CD14-positive monocyte (primary cell): ENCODE results near the gene QTRT2. TPM values are rescaled to one million over a fixed set of nuclear protein-coding genes. Genes with fewer than 3 reads are reported as not detected.

Source experiments
- DNase-seq, 3 donors: peaks; one replicate each; pipeline ENCODE4 v3.0.0-alpha.2; 2011 to 2022
- H2AFZ ChIP-seq: 2 replicates; pipeline ENCODE4 v1.6.0; 2012; ENCODE audit warnings: mild to moderate bottlenecking, low read depth, low read length, inconsistent platforms; ENCODE audit not compliant: insufficient read depth, poor library complexity, severe bottlenecking
- H3K27ac ChIP-seq, 2 donors: 1 replicate in 1 of 2; 2 replicates in 1 of 2; pipeline ENCODE4 v1.5.1; 2012 to 2013; ENCODE audit warnings: low read length in 2 of 2, control low read depth in 1 of 2, inconsistent platforms in 1 of 2, low read depth in 1 of 2, mild to moderate bottlenecking in 1 of 2
- H3K27me3 ChIP-seq, 2 donors: one replicate each; pipeline versions ENCODE4 v1.6.0 to v1.6.1; 2011 to 2013; ENCODE audit warnings: low read length in 2 of 2; ENCODE audit not compliant: control insufficient read depth in 2 of 2, insufficient read depth in 2 of 2
- H3K36me3 ChIP-seq, 2 donors: replicated peaks in 1 of 2; 1 replicate in 1 of 2; 2 replicates in 1 of 2; pipeline versions ENCODE4 v1.5.1 to v1.6.1; 2012 to 2013; ENCODE audit warnings: low read length in 2 of 2, control low read depth in 1 of 2, inconsistent platforms in 1 of 2, mild to moderate bottlenecking in 1 of 2; ENCODE audit not compliant: insufficient read depth in 2 of 2, control insufficient read depth in 1 of 2
- H3K4me1 ChIP-seq, 2 donors: 1 replicate in 1 of 2; 2 replicates in 1 of 2; pipeline versions ENCODE4 v1.5.1 to v1.6.1; 2012 to 2013; ENCODE audit warnings: low read length in 2 of 2, control low read depth in 1 of 2, inconsistent platforms in 1 of 2, mild to moderate bottlenecking in 1 of 2, moderate library complexity in 1 of 2; ENCODE audit not compliant: insufficient read depth in 2 of 2, control insufficient read depth in 1 of 2
- H3K4me2 ChIP-seq: replicated peaks from 2 replicates; pipeline ENCODE3; 2012; ENCODE audit warnings: low read length, moderate library complexity, mild to moderate bottlenecking; ENCODE audit not compliant: poor library complexity, severe bottlenecking; ENCODE audit errors: extremely low read depth
- H3K4me3 ChIP-seq, 3 experiments: fragments of 200-600 bp in 1 of 3; sonication (generic) in 1 of 3; replicated peaks in 1 of 3; 1 replicate in 2 of 3; 2 replicates in 1 of 3; pipeline ENCODE4 v1.5.1; 2011 to 2013; ENCODE audit warnings: low read length in 3 of 3, mild to moderate bottlenecking in 3 of 3, control low read depth in 2 of 3, low read depth in 2 of 3, inconsistent platforms in 1 of 3, moderate library complexity in 1 of 3
- H3K79me2 ChIP-seq: 2 replicates; pipeline ENCODE4 v1.6.0; 2012; ENCODE audit warnings: mild to moderate bottlenecking, control low read depth, inconsistent platforms, low read length, moderate library complexity; ENCODE audit not compliant: insufficient read depth
- H3K9ac ChIP-seq: 2 replicates; pipeline ENCODE4 v1.6.0; 2017; ENCODE audit warnings: low read length, mild to moderate bottlenecking; ENCODE audit not compliant: insufficient read depth, poor library complexity, severe bottlenecking
- H3K9me3 ChIP-seq, 2 donors: replicated peaks in 1 of 2; 1 replicate in 1 of 2; 2 replicates in 1 of 2; pipeline versions ENCODE4 v1.5.1 to v1.6.1; 2012 to 2013; ENCODE audit warnings: low read length in 2 of 2, control low read depth in 1 of 2; ENCODE audit not compliant: control insufficient read depth in 1 of 2, insufficient read depth in 1 of 2
- H4K20me1 ChIP-seq: 2 replicates; pipeline ENCODE4 v1.6.0; 2012; ENCODE audit warnings: mild to moderate bottlenecking, low read length, control low read depth, moderate library complexity; ENCODE audit not compliant: insufficient read depth
- H3K27ac Mint-ChIP-seq, 7 donors: one replicate each; pipeline ENCODE4 v1.8.0; 2020; ENCODE audit warnings: mild to moderate bottlenecking in 7 of 7, mixed read lengths in 7 of 7, moderate library complexity in 6 of 7, inconsistent platforms in 2 of 7
- H3K27me3 Mint-ChIP-seq, 3 donors: one replicate each; pipeline ENCODE4 v1.8.0; 2021 to 2022; ENCODE audit warnings: low read depth in 3 of 3, mild to moderate bottlenecking in 3 of 3, mixed read lengths in 3 of 3, moderate library complexity in 3 of 3, inconsistent platforms in 1 of 3
- H3K36me3 Mint-ChIP-seq, 2 donors: one replicate each; pipeline ENCODE4 v1.8.0; 2020; ENCODE audit warnings: mixed read lengths in 2 of 2, inconsistent platforms in 1 of 2, mild to moderate bottlenecking in 1 of 2
- H3K4me1 Mint-ChIP-seq: one replicate; pipeline ENCODE4 v1.8.0; 2020; ENCODE audit warnings: mild to moderate bottlenecking, mixed read lengths
- H3K4me3 Mint-ChIP-seq, 2 donors: one replicate each; pipeline ENCODE4 v1.8.0; 2020; ENCODE audit warnings: mild to moderate bottlenecking in 2 of 2, mixed read lengths in 2 of 2, moderate library complexity in 1 of 2
- H3K9me3 Mint-ChIP-seq, 7 donors: one replicate each; pipeline ENCODE4 v1.8.0; 2020 to 2022; ENCODE audit warnings: mixed read lengths in 7 of 7, mild to moderate bottlenecking in 6 of 7, moderate library complexity in 6 of 7, inconsistent platforms in 2 of 7
- WGBS: methylation state at CpG from one replicate; pipeline ENCODE4 v1.1.5; 2013; ENCODE audit warnings: missing lambda C conversion rate; ENCODE audit not compliant: insufficient coverage; 5-methylcytosine and 5-hydroxymethylcytosine counted together
- intact Hi-C, 2 donors: fragments of 100-400 bp; cut with micrococcal nuclease; formaldehyde crosslinking; loops; one replicate each; pipeline versions ENCODE4 v1.15.0 to v1.15.1; 2023
- polyA plus RNA-seq, 3 donors: library from polyadenylated mRNA; depleted of rRNA in 1 of 3; unstranded in 2 of 3; stranded (reverse) in 1 of 3; fragments of 300-500 nt in 2 of 3; fragments of >200 nt in 1 of 3; fragmentation: Illumina TruSeq in 2 of 3; gene quantifications; 1 replicate in 2 of 3; 2 replicates in 1 of 3; pipeline ENCODE4 v1.2.3, GENCODE V29; 2012 to 2021
- TF ChIP-seq, protein P1 (sequence below): fragments of 200-600 bp; IDR thresholded peaks from one replicate; pipeline ENCODE4 v1.8.0; 2022; ENCODE audit warnings: antibody characterized with exemption, mild to moderate bottlenecking

Gene QTRT2
- polyA plus RNA-seq, 3 donors = 14.5 to 16.7 (median 15.9) TPM

DNA sequence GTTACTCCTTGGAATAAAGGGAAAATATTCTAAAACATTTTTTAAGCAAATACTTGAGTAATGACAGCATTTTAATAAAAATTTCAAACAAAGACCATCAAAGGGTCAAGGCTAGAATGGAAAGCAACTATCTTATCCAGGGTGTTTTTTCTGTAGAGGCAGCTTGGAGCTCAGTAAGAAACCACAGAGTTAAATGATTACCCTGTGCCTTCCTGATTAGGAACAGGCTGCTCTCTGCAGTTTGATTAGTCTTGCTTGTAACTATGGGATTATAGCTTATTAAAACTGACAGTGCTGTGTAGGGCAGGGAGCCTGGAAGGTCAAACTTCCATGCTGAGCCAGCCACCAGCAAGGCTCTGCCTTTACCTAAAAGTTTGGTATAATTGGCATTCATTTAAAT lies 33.1 kb downstream of the QTRT2 start:
- H3K27ac Mint-ChIP-seq = no peak overlapping the region
- no peak overlapping the region for H3K4me3 Mint-ChIP-seq
- H3K9me3 Mint-ChIP-seq = peaks cover 0 to 9% (median 2%) of the 10 kb centered on the region in 7 donors
- Histone ChIP-seq H4K20me1 (no peaks in the 10 kb centered on the region), H3K9me3 (no peaks in the 10 kb centered on the region), H3K36me3 (peaks cover 31 to 34% of the 10 kb centered on the region in 2 donors), H3K27me3 (no peaks in the 10 kb centered on the region), H2AFZ (no peak overlapping the region), H3K4me3 (no peak overlapping the region), H3K4me1 (peaks cover 26 to 29% of the 10 kb centered on the region in 2 donors), H3K79me2 (no peaks in the 10 kb centered on the region), H3K9ac (no peak overlapping the region), H3K4me2 (no peak overlapping the region), H3K27ac (no peak overlapping the region)
- no peak for DNase-seq
- peaks cover 34% of the 10 kb centered on the region in 2 donors for H3K36me3 Mint-ChIP-seq
- intact Hi-C loops = loop anchor here in 1 of 2 donors (5.0 kb wide), 1 partner anchor 252 kb away; the partner anchor contains the start of gene GRAMD1C
- TF ChIP-seq, protein P1, sequence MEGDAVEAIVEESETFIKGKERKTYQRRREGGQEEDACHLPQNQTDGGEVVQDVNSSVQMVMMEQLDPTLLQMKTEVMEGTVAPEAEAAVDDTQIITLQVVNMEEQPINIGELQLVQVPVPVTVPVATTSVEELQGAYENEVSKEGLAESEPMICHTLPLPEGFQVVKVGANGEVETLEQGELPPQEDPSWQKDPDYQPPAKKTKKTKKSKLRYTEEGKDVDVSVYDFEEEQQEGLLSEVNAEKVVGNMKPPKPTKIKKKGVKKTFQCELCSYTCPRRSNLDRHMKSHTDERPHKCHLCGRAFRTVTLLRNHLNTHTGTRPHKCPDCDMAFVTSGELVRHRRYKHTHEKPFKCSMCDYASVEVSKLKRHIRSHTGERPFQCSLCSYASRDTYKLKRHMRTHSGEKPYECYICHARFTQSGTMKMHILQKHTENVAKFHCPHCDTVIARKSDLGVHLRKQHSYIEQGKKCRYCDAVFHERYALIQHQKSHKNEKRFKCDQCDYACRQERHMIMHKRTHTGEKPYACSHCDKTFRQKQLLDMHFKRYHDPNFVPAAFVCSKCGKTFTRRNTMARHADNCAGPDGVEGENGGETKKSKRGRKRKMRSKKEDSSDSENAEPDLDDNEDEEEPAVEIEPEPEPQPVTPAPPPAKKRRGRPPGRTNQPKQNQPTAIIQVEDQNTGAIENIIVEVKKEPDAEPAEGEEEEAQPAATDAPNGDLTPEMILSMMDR = no peak
- peaks cover 28% of the 10 kb centered on the region for H3K4me1 Mint-ChIP-seq
- peaks cover 0 to 2% (median 1%) of the 10 kb centered on the region in 3 donors for H3K27me3 Mint-ChIP-seq

GRCh38 chr3:114092151-114093015 lies 35.8 kb downstream of the QTRT2 start:
- peaks cover 9% of the 10 kb centered on the region in 2 donors for H3K36me3 Mint-ChIP-seq
- DNase-seq = peak; percentile 57 to 74 (median 72)
- H4K20me1 ChIP-seq = no peaks in the 10 kb centered on the region
- intact Hi-C loops = loop anchor here in 1 of 2 donors (5.0 kb wide), 1 partner anchor 255 kb away; the partner anchor contains the start of gene GRAMD1C
- H3K9ac ChIP-seq = peak overlapping the region; percentile 55
- H3K9me3 ChIP-seq = no peaks in the 10 kb centered on the region
- peak overlapping the region; percentile 26 to 66 (median 41) for H3K4me3 ChIP-seq
- H3K4me1 Mint-ChIP-seq = peaks cover 30% of the 10 kb centered on the region
- H3K79me2 ChIP-seq = no peaks in the 10 kb centered on the region
- peak overlapping the region; percentile 76 for H2AFZ ChIP-seq
- TF ChIP-seq, protein P1 = no peak
- no peaks in the 10 kb centered on the region for H3K27me3 ChIP-seq
- peaks cover 26 to 29% of the 10 kb centered on the region in 2 donors for H3K4me1 ChIP-seq
- peak overlapping the region; percentile 86 to 97 (median 93) for H3K27ac Mint-ChIP-seq
- H3K27me3 Mint-ChIP-seq = peaks cover 1 to 2% (median 2%) of the 10 kb centered on the region in 3 donors
- peak overlapping the region; percentile 75 to 89 for H3K27ac ChIP-seq
- WGBS = 26% methylated on average over 9 of the region's 13 CpGs
- peak overlapping the region; percentile 62 to 89 for H3K4me3 Mint-ChIP-seq
- peaks cover 6 to 7% of the 10 kb centered on the region in 2 donors for H3K36me3 ChIP-seq
- H3K4me2 ChIP-seq = peak overlapping the region; percentile 63
- H3K9me3 Mint-ChIP-seq = peaks cover 0 to 7% (median 6%) of the 10 kb centered on the region in 7 donors
